NCI-H1930 (cell line): ENCODE results near the gene GPR158.
A peak's percentile ranks its signal among the peaks of the same experiment; 100 is the strongest.

Source experiments
- DNase-seq, 2 experiments: peaks; one replicate each; lab custom pipeline; 2025; lab: John Stamatoyannopoulos, UW

Gene GPR158

GRCh38 chr10:25206693-25207414, 32.1 kb downstream of the GPR158 start:
- no peak for DNase-seq

DNA sequence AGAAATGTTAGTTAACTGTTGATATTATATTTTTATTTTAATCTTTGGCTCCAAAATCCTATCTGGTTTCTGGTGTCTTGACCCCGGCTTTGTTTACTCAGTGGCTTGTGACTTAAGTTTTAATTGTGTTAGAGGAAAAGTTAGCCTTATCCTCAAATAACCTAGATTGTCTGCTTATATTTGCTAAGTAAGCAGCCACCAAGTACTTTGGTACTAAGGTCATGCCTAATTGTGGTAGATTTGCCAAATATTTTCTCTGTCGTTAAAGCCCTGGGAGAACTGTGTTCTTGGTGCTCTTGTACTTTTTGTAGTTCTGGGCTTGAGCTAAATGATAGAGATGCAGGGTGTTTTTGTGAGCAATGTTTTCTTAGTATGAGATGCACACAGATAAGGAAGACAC, 34.8 kb downstream of the GPR158 start:
- no peak for DNase-seq

DNA sequence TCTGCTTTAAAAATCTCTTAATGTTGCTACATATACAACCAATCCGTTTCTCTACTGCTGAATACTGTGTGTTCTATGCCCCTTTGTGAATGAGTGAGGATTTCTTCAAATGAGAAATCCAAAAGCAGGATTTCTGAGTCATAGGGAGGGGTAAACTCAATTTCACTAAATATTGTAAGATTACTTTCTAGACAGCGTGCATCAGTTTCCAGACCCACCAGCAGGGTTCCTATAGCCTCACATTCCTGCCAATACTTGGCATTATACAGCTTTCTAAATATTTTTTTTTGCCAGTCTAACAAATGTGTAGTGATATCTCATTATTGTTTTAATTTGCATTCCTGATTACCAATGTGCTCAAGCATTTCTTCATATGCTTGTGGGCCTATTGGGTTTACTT, 35.5 kb downstream of the GPR158 start:
- DNase-seq = no peak

DNA sequence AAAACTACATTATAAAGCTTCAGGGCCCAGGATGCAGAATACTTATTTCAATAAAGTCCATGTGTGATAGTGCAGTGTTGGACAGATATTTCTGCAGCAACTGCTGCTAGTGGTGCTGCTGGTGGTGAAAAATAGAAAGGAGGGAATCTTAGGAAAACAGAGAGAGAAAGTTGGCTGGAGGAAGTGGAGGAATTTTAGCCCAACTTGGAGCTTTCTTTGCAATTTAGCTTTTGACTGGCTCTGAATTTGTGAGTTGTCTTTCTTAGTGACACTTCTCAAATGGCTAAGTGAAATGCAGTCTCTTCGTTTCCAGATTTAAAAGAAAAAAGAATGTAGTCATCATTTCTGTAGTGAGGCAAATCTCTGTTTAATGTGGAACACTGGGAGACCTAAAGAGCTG, 45.4 kb downstream of the GPR158 start:
- DNase-seq = no peak

- DNase-seq = no peak
Measured at GRCh38 chr10:25222085-25222660, 47.4 kb downstream of the GPR158 start.

DNA sequence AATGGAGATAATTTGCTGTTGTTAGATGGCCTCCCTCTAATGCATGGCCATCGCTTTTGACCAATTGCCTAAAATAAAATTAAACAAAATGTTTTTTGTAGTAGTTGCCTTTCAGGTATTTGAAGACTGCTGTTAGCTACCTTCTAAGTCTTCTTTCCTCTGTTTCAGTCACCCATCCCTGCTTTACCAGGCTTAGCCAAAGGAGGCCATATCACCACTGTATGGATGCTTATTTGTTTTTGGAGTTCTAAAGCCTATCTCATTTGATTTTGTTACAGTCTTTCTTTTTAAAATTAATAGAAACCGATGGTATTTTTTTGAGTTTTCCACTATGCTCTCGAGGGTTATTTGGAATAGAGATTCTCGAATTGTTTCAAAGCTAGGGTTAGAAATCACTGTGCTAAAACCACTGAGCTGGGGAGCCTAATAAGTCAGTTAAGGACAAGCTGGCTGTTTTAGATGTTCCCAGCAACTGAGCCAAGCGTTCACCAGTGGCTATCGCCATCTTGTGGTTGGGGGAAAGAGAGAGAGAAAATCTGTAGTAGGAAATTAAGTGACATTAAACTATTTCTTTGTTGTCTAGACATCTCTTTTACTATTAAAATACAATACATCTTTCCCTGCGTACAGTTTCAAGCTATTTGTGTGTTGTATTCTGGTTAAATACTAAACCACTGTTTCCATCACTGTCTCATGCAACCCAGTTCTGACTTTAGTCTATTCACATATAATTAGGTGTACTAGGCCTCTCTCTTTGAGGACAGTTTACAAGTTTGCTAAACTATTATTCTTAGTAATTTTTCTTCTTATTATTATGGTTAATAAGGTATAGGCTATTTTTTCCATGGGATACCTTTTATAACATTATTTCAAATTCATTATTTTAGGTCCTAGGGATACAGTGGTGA, 52.2 kb downstream of the GPR158 start:
- DNase-seq = peak in 1 of 2 experiments; percentile 3

GRCh38 chr10:25231751-25232150, 57.0 kb downstream of the GPR158 start:
- DNase-seq = no peak

GRCh38 chr10:25232204-25232603, 57.4 kb downstream of the GPR158 start:
- DNase-seq = no peak

GRCh38 chr10:25245165-25245564, 70.4 kb downstream of the GPR158 start:
- no peak for DNase-seq

DNA sequence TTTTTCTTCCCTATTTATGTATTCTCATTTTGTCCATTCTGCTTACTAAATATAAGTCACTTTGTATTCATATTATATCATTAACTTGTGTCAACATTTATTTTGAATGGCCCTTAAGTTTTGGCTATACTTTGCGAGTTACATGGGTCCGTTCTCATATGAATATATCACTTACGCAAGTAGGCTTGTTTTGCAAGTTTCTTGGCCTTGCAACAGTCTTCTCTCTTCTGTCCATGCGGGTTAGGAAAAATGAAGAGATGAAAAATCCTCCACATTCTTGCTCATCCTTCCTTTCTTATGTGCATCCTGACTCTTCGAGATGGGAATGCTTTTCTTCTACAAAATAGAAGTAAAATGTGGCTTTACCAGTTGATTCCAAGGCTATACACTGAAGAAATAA, 82.8 kb downstream of the GPR158 start:
- no peak for DNase-seq

GRCh38 chr10:25261110-25261509, 86.3 kb downstream of the GPR158 start:
- no peak for DNase-seq

GRCh38 chr10:25261558-25261957, 86.8 kb downstream of the GPR158 start:
- DNase-seq = peak; percentile 51

GRCh38 chr10:25263931-25264330, 89.1 kb downstream of the GPR158 start:
- no peak for DNase-seq

DNA sequence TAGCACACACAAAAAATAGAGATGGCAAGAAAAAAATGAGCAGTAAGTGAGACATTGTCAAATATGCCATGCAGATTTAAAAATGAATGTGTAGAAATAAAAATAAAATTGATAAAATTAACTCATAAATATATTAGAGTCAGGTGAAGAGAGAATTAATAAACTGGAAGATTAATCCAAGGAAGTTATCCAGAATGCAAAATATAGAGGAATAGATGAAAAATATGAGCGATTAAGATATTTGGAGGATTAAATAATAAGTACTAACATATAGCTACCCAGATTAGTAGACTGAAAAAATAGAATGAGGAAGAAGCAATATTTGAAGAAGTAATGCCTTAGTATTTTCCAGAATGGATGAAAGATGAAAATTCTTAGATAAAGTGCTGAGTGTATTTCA, 103.4 kb downstream of the GPR158 start:
- no peak for DNase-seq

- DNase-seq = no peak
Measured at GRCh38 chr10:25280076-25280475, 105.3 kb downstream of the GPR158 start.

- DNase-seq = no peak
Measured at GRCh38 chr10:25280573-25280972, 105.8 kb downstream of the GPR158 start.

- DNase-seq = no peak
Measured at GRCh38 chr10:25285809-25286208, 111.0 kb downstream of the GPR158 start.

DNA sequence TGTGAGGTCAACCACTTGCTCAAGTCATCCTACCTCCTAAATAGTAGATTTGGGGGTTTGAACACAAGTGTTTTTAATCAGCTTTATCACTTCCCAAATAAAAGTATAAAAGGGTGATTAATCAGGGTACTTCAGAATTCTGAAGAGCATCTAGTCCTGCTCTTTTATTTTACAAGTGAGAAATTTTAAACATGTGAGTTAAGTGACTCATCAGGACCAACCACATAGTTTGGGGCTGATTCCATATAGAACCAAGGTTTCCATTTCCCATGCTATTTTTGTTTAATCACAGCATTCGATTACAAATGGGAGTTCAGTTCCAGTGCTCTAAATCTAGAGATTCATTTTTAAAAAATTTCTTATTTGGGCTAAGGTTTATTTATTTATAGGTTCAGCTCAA, 113.4 kb downstream of the GPR158 start:
- DNase-seq = no peak

DNA sequence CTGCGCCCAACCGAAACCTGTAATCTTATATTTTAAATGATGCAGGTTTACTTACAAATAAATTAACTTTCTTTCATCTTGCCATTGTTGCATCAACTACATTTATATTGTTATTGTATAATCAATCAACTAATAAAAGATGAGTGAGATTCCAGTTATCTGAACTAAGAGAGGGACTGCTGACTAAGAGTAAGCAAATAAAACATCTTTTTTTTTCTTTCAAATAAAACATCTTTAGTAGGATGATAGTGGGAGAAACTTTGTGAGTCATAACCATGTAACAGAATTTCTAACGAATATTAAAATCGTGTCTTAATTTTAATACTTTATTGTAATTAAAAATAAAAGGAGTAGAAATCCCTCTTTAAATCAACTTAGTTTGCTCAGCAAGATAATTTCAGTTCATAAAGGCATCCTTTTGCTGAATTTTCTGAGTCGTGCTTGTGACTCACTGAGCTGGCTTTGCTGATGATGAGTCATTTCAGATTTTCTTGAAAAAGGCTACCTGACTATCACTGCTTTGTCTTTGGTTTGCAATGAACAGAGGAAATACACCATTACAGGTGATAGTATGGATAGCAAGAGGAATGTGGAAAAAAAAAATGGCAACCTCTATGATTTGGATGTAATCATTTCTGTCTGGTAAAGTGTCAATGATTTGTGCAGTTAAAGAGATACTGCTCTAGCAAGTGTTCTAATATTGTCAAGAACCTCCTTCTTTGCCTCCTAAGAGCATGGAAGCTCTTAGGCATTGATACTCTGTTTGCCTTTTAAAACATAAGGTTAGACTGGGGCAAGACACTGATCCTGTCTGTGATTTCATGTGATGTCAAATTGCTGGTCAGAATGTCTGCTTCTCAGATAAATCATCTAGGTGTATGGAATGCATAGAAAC, 119.5 kb downstream of the GPR158 start:
- no peak for DNase-seq

DNA sequence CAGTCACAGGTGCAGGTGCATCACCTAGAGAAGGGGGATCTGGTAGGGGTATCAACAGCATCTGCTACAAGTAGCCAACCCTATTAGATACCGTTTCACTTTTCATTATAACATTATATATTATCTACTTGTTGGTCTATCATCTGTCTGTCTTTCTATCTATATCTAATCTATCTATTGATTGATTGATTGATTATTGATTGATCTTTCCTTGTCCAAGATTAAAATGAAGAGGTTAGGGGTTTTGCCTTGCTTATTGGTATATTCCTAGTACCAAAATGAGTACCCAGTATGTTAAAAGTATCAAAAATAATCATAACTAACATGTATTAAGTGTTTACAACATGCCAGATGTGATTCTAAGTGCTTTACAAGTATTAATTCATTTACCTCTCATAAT, 121.5 kb downstream of the GPR158 start:
- no peak for DNase-seq

GRCh38 chr10:25297466-25297865, 122.7 kb downstream of the GPR158 start:
- no peak for DNase-seq

GRCh38 chr10:25300073-25300472, 125.3 kb downstream of the GPR158 start:
- no peak for DNase-seq
